HEK293 (cell line): Measurements from ENCODE around the gene IER3IP1.

ENCODE experiments used
- CTCF ChIA-PET: fragments of 350-600 bp; formaldehyde crosslinking; extraction: SDS; loops from one replicate; lab custom pipeline; 2021; ENCODE audit warnings: antibody characterized with exemption; lab: Yijun Ruan, JAX
- POLR2A ChIA-PET: fragments of 300-600 bp; formaldehyde crosslinking; extraction: SDS; loops from one replicate; lab custom pipeline; 2020; ENCODE audit warnings: antibody characterized with exemption, inconsistent platforms; lab: Yijun Ruan, JAX
- H3K27ac ChIP-seq: fragments of 200-500 bp; sonication (Bioruptor generic); 2 replicates; pipeline ENCODE4 v1.5.1; 2014; ENCODE audit warnings: low read depth, low read length, control low read depth, inconsistent platforms; ENCODE audit errors: extremely low read depth
- H3K36me3 ChIP-seq, 2 experiments: fragments of 200-500 bp in 1 of 2; sonication (Bioruptor generic) in 1 of 2; 1 replicate in 1 of 2; 2 replicates in 1 of 2; pipeline ENCODE4 v1.5.1; 2014 to 2017; ENCODE audit warnings: inconsistent platforms in 2 of 2, low read length in 2 of 2; ENCODE audit not compliant: control insufficient read depth in 2 of 2, insufficient read depth in 1 of 2
- H3K4me1 ChIP-seq: fragments of 200-500 bp; sonication (Bioruptor generic); 2 replicates; pipeline ENCODE4 v1.5.1; 2014; ENCODE audit warnings: mild to moderate bottlenecking, low read length, inconsistent platforms; ENCODE audit not compliant: control insufficient read depth, insufficient read depth
- H3K4me3 ChIP-seq: 2 replicates; pipeline ENCODE4 v1.5.1; 2011; ENCODE audit warnings: low read depth, mild to moderate bottlenecking, control low read depth, low read length, moderate library complexity
- H3K9me3 ChIP-seq: fragments of 200-500 bp; sonication (Bioruptor generic); 2 replicates; pipeline ENCODE4 v1.5.1; 2014; ENCODE audit warnings: low read depth, low read length, inconsistent platforms; ENCODE audit not compliant: control insufficient read depth, insufficient read depth
- BCL11B ChIP-seq: fragments of 450-650 bp; formaldehyde crosslinking; IDR thresholded peaks from 2 replicates; pipeline ENCODE4 v1.5.1; 2016; ENCODE audit warnings: low read depth, missing biosample characterization, missing genetic modification characterization
- EGR2 ChIP-seq: fragments of 450-650 bp; formaldehyde crosslinking; IDR thresholded peaks from 2 replicates; pipeline ENCODE4 v1.5.1; 2016; ENCODE audit warnings: low read depth, missing biosample characterization, missing genetic modification characterization
- GFI1B ChIP-seq: fragments of 450-650 bp; formaldehyde crosslinking; IDR thresholded peaks from 2 replicates; pipeline ENCODE4 v1.5.1; 2016; ENCODE audit warnings: missing biosample characterization, missing genetic modification characterization
- GLI4 ChIP-seq: fragments of 450-650 bp; formaldehyde crosslinking; IDR thresholded peaks from 2 replicates; pipeline ENCODE4 v1.5.1; 2016; ENCODE audit warnings: missing biosample characterization, missing genetic modification characterization
- GLIS1 ChIP-seq: fragments of 450-650 bp; formaldehyde crosslinking; IDR thresholded peaks from 2 replicates; pipeline ENCODE4 v1.5.1; 2016; ENCODE audit warnings: missing biosample characterization, missing genetic modification characterization
- MZF1 ChIP-seq: fragments of 450-650 bp; formaldehyde crosslinking; IDR thresholded peaks from 2 replicates; pipeline ENCODE4 v1.5.1; 2017; ENCODE audit warnings: missing biosample characterization, missing genetic modification characterization, borderline replicate concordance
- SALL2 ChIP-seq: fragments of 450-650 bp; formaldehyde crosslinking; IDR thresholded peaks from 2 replicates; pipeline ENCODE4 v1.5.0; 2017; ENCODE audit warnings: missing biosample characterization, mild to moderate bottlenecking, missing genetic modification characterization, borderline replicate concordance
- SP2 ChIP-seq: fragments of 450-650 bp; formaldehyde crosslinking; IDR thresholded peaks from 2 replicates; pipeline ENCODE4 v1.5.1; 2016; ENCODE audit warnings: missing biosample characterization, missing genetic modification characterization
- ZBTB11 ChIP-seq: fragments of 450-650 bp; formaldehyde crosslinking; conservative IDR thresholded peaks from 2 replicates; pipeline ENCODE4 v1.5.1; 2016; ENCODE audit warnings: low read depth, missing biosample characterization, missing genetic modification characterization
- ZIC2 ChIP-seq: fragments of 450-650 bp; formaldehyde crosslinking; IDR thresholded peaks from 2 replicates; pipeline ENCODE4 v1.5.1; 2016; ENCODE audit warnings: missing biosample characterization, missing genetic modification characterization
- ZNF16 ChIP-seq: fragments of 450-650 bp; formaldehyde crosslinking; IDR thresholded peaks from 2 replicates; pipeline ENCODE4 v1.5.1; 2016; ENCODE audit warnings: low read depth, missing biosample characterization, missing genetic modification characterization
- ZNF2 ChIP-seq: fragments of 450-650 bp; formaldehyde crosslinking; IDR thresholded peaks from 2 replicates; pipeline ENCODE4 v1.5.1; 2016; ENCODE audit warnings: missing biosample characterization, missing genetic modification characterization
- ZNF23 ChIP-seq: fragments of 450-650 bp; formaldehyde crosslinking; IDR thresholded peaks from 2 replicates; pipeline ENCODE4 v1.5.1; 2016; ENCODE audit warnings: missing biosample characterization, missing genetic modification characterization, borderline replicate concordance
- ZNF280C ChIP-seq: fragments of 450-650 bp; formaldehyde crosslinking; IDR thresholded peaks from 2 replicates; pipeline ENCODE4 v1.5.1; 2016; ENCODE audit warnings: missing biosample characterization, missing genetic modification characterization
- ZNF777 ChIP-seq: fragments of 450-650 bp; formaldehyde crosslinking; IDR thresholded peaks from 2 replicates; pipeline ENCODE4 v1.5.1; 2017; ENCODE audit warnings: missing biosample characterization, missing genetic modification characterization, borderline replicate concordance
- ZSCAN30 ChIP-seq: fragments of 450-650 bp; IDR thresholded peaks from 2 replicates; pipeline ENCODE4 v1.5.1; 2018; ENCODE audit warnings: missing biosample characterization, mild to moderate bottlenecking, missing genetic modification characterization, moderate library complexity
- TF ChIP-seq, protein P1 (sequence below): fragments of 450-650 bp; formaldehyde crosslinking; IDR thresholded peaks from 2 replicates; pipeline ENCODE4 v1.5.1; 2016; ENCODE audit warnings: missing biosample characterization, missing genetic modification characterization

The IER3IP1 gene

DNA sequence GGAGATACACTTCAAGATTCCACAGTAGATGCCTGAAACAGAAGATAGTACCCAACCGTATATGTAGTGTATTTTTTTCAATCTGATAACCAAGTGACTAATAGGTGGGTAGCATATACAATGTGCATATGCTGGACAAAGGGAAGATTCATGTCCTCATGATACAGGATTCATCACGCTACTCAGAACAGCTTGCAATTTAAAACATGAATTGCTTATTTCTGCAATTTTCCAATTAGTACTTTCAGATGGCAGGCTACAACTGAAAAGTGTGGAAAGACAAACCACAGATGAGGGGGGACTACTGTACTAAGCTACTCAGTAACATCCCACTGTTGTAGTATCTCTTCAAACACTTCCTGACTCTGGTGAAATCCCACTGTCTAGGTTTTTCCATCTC is 3.7 kb downstream of the IER3IP1 start:
- POLR2A ChIA-PET = interaction anchor here (0.7 kb wide), 1 partner anchor 23 kb away, joined by 3 read pairs; the partner anchor contains the start of gene HDHD2
- H3K4me3 ChIP-seq = no peak overlapping the region
- no peaks in the 10 kb centered on the region for H3K9me3 ChIP-seq

DNA sequence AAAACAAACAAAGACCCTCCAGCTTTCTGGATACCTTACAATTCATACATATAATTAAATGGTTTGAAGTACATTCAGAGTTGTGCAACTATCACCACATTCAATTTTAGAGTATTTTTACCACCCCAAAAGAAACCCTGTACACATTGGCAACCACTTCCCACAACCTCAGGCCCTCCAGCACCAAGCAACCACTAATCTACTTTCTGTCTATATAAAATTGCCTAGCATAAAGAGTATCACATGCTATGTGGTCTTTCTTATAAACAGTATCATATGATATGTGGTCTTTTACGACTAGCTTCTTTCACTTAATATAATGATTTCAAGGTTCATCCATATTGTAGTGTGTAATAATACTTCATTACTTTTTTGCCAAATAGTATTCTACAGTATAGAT is 7.3 kb downstream of the IER3IP1 start:
- peaks cover 0 to 4% of the 10 kb centered on the region in 2 experiments; a peak in 1 of 3 replicates for H3K36me3 ChIP-seq
- TF ChIP-seq ZNF777 = no peak
- TF ChIP-seq ZNF2 (tag by site-specific recombination) = no peak
- no peak for TF ChIP-seq EGR2 (tag by site-specific recombination)
- TF ChIP-seq GFI1B (tag by site-specific recombination) = no peak
- TF ChIP-seq ZNF280C (tag by site-specific recombination) = no peak
- TF ChIP-seq BCL11B (tag by site-specific recombination) = no peak
- no peak for TF ChIP-seq ZIC2 (tag by site-specific recombination)
- no peak for TF ChIP-seq SP2 (tag by site-specific recombination)
- no peak for TF ChIP-seq ZBTB11
- TF ChIP-seq, protein P1, sequence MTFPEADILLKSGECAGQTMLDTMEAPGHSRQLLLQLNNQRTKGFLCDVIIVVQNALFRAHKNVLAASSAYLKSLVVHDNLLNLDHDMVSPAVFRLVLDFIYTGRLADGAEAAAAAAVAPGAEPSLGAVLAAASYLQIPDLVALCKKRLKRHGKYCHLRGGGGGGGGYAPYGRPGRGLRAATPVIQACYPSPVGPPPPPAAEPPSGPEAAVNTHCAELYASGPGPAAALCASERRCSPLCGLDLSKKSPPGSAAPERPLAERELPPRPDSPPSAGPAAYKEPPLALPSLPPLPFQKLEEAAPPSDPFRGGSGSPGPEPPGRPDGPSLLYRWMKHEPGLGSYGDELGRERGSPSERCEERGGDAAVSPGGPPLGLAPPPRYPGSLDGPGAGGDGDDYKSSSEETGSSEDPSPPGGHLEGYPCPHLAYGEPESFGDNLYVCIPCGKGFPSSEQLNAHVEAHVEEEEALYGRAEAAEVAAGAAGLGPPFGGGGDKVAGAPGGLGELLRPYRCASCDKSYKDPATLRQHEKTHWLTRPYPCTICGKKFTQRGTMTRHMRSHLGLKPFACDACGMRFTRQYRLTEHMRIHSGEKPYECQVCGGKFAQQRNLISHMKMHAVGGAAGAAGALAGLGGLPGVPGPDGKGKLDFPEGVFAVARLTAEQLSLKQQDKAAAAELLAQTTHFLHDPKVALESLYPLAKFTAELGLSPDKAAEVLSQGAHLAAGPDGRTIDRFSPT (tag by site-specific recombination) = no peak
- TF ChIP-seq, all 188 proteins: peak for 0
- Histone ChIP-seq H3K4me3 (no peak overlapping the region), H3K4me1 (peaks cover 10% of the 10 kb centered on the region), H3K9me3 (no peaks in the 10 kb centered on the region), H3K27ac (no peak overlapping the region)
- POLR2A ChIA-PET = interaction anchor here (0.5 to 3.0 kb wide), 2 partner anchors 10 to 19 kb away, joined by 5 to 13 read pairs; partner anchors contain the start of gene HDHD2
- CTCF ChIA-PET = interaction anchor here (0.6 to 1.3 kb wide), 4 partner anchors 12 to 1224 kb away, joined by 3 to 4 read pairs (median 3); no protein-coding TSS in a partner anchor

More for the DNA sequence above, 3.7 kb downstream of the IER3IP1 start:
- Histone ChIP-seq H3K36me3 (peaks cover 0 to 7% of the 10 kb centered on the region in 2 experiments; a peak in 1 of 3 replicates), H3K4me1 (peaks cover 12% of the 10 kb centered on the region), H3K27ac (no peak overlapping the region)
- no peak for TF ChIP-seq MZF1 (tag by site-specific recombination)
- TF ChIP-seq GLIS1 (tag by site-specific recombination) = no peak
- no peak for TF ChIP-seq ZNF23 (tag by site-specific recombination)
- no peak for TF ChIP-seq GLI4
- TF ChIP-seq ZSCAN30 (tag by site-specific recombination) = no peak
- no peak for TF ChIP-seq ZNF16
- no peak for TF ChIP-seq SALL2 (tag by site-specific recombination)
- TF ChIP-seq, all 188 proteins: peak for 0
- CTCF ChIA-PET = no interaction called here
